ENCODE measurements around the gene PHLDB3.

- TF ChIP-seq EZH2phosphoT487 (IDR thresholded peaks at IDR 0.05; ENCODE audit: borderline replicate concordance, low read depth, low read length), result no peak
- TF ChIP-seq CTCF (conservative IDR thresholded peaks at IDR 0.05; ENCODE audit: low read length), result no peak
These were observed 3.3 kb upstream of the PHLDB3 start for GRCh38 chr19:43507880-43508279.

Measured in OCI-LY7 (cell line).